ENCODE measurements around the gene TAF7. TPM values are rescaled to one million over a fixed set of nuclear protein-coding genes. Genes with fewer than 3 reads are reported as not detected.

TAF7 gene
- total and polyA plus RNA-seq, 10 of the 15 experiments (the other 5 are each of a cell fraction or from before 2014, with no cell fraction given) = 42.0 to 88.8 (median 69.2) TPM

GRCh38 chr5:141330299-141331080 lies 9.9 kb upstream of the TAF7 start, which contains the start of gene PCDHGA1:
TSS of gene PCDHGA1 (plus strand) at chr5:141330514.
- Histone ChIP-seq H3K9ac (ENCODE audit: control insufficient read depth, insufficient read depth, low read length) (no peak within 1 kb of the TSS), H3K27me3 (replicated peaks in 1 of 2; ENCODE audit: control insufficient read depth in 2 of 2, insufficient read depth in 2 of 2, low read length in 1 of 2) (no peaks in the 10 kb centered on the region; a peak in 1 of 4 replicates), H3K4me1 (ENCODE audit: control insufficient read depth, insufficient read depth, low read length) (no peaks in the 10 kb centered on the region), H3K4me3 (peak within 1 kb of the TSS; percentile 8; the same call in 1 of the 2 replicates), H3K36me3 (ENCODE audit: control insufficient read depth in 2 of 2, insufficient read depth in 2 of 2, low read length in 1 of 2) (no peaks in the 10 kb centered on the region), H3K27ac (ENCODE audit: control insufficient read depth, insufficient read depth) (no peak within 1 kb of the TSS), H2AFZ (ENCODE audit: control insufficient read depth, low read depth, low read length) (peak within 1 kb of the TSS; percentile 77), H3K79me2 (ENCODE audit: control insufficient read depth, insufficient read depth, low read length) (no peaks in the 10 kb centered on the region), H4K20me1 (ENCODE audit: control insufficient read depth, insufficient read depth) (no peaks in the 10 kb centered on the region), H3K9me3 (replicated peaks; ENCODE audit: control insufficient read depth, insufficient read depth, low read length) (peaks cover 5% of the 10 kb centered on the region; the same call in 2 of the 3 replicates), H3K4me2 (ENCODE audit: control insufficient read depth, insufficient read depth) (peak within 1 kb of the TSS; percentile 60)
- SMC1A ChIA-PET (ENCODE audit: uncharacterized antibody, unreplicated experiment) = no interaction called here
- in situ Hi-C loops (cut with MboI) (no loop called here), intact Hi-C loops (cut with micrococcal nuclease; ENCODE audit: unreplicated experiment) (no loop called here)
- DNase-seq (ENCODE audit: low read depth, low spot score) (no peak), ATAC-seq (peak; percentile 70), FAIRE-seq (no peak)
- 64% methylated on average over 20 of the region's 21 CpGs for WGBS (ENCODE audit: insufficient coverage, insufficient replicate concordance, low lambda C conversion rate, missing lambda C conversion rate)
- no TSS peak for BruUV-seq (replicated peaks)
- RAD21 ChIA-PET (ENCODE audit: unreplicated experiment) = interaction anchor here (0.8 kb wide), 1 partner anchor 83 kb away, joined by 3 read pairs; the partner anchor contains the start of gene PCDHGA10
- CTCF ChIA-PET = interaction anchor here (0.6 to 2.3 kb wide), 5 partner anchors 11 to 604 kb away, joined by 3 to 13 read pairs (median 3); partner anchors contain the start of genes PCDHGB5 and TAF7
- POLR2A ChIA-PET = interaction anchor here (0.6 kb wide), 1 partner anchor 172 kb away, joined by 3 read pairs; no protein-coding TSS in a partner anchor
- TF ChIP-seq ZNF384 (IDR thresholded peaks at IDR 0.05; ENCODE audit: borderline replicate concordance, low read depth, low read length) (peak; percentile 86), NFYA (IDR thresholded peaks at IDR 0.05; ENCODE audit: borderline replicate concordance, low read depth, low read length) (no peak), RAD21 (IDR thresholded peaks at IDR 0.05; ENCODE audit: insufficient read depth, low read depth, low read length) (peak; percentile 55)
- TF ChIP-seq, protein P1, sequence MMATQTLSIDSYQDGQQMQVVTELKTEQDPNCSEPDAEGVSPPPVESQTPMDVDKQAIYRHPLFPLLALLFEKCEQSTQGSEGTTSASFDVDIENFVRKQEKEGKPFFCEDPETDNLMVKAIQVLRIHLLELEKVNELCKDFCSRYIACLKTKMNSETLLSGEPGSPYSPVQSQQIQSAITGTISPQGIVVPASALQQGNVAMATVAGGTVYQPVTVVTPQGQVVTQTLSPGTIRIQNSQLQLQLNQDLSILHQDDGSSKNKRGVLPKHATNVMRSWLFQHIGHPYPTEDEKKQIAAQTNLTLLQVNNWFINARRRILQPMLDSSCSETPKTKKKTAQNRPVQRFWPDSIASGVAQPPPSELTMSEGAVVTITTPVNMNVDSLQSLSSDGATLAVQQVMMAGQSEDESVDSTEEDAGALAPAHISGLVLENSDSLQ (IDR thresholded peaks at IDR 0.05) = no peak
- TF ChIP-seq, protein P2, sequence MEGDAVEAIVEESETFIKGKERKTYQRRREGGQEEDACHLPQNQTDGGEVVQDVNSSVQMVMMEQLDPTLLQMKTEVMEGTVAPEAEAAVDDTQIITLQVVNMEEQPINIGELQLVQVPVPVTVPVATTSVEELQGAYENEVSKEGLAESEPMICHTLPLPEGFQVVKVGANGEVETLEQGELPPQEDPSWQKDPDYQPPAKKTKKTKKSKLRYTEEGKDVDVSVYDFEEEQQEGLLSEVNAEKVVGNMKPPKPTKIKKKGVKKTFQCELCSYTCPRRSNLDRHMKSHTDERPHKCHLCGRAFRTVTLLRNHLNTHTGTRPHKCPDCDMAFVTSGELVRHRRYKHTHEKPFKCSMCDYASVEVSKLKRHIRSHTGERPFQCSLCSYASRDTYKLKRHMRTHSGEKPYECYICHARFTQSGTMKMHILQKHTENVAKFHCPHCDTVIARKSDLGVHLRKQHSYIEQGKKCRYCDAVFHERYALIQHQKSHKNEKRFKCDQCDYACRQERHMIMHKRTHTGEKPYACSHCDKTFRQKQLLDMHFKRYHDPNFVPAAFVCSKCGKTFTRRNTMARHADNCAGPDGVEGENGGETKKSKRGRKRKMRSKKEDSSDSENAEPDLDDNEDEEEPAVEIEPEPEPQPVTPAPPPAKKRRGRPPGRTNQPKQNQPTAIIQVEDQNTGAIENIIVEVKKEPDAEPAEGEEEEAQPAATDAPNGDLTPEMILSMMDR (IDR thresholded peaks at IDR 0.05 in 2 of 3, conservative IDR thresholded peaks at IDR 0.05 in 1 of 3; ENCODE audit: control insufficient read depth in 2 of 3, extremely low read depth in 1 of 3, insufficient read depth in 1 of 3, low read depth in 3 of 3, low read length in 3 of 3) = peak; percentile 36 to 50 (median 40); a peak in 4 of 6 replicates
